ENCODE measurements around the gene NUBP1. TPM values are rescaled to one million over a fixed set of nuclear protein-coding genes. Genes with fewer than 3 reads are reported as not detected.

NUBP1 gene
- total RNA-seq, 1 donor from 2014 or later = 18.4 TPM

GRCh38 chr16:10708969-10709368 lies 34.7 kb upstream of the NUBP1 start:
- Mint-ChIP-seq H3K4me3 (ENCODE audit: unreplicated experiment) (no peak overlapping the region), H3K27me3 (ENCODE audit: unreplicated experiment) (no peaks in the 10 kb centered on the region), H3K4me1 (ENCODE audit: unreplicated experiment) (no peaks in the 10 kb centered on the region), H3K27ac (ENCODE audit: unreplicated experiment) (no peak overlapping the region), H3K36me3 (ENCODE audit: low read depth, unreplicated experiment) (no peaks in the 10 kb centered on the region), H3K9me3 (ENCODE audit: unreplicated experiment) (no peaks in the 10 kb centered on the region)
- no peak for TF ChIP-seq CTCF (IDR thresholded peaks at IDR 0.05; ENCODE audit: unreplicated experiment)
- no peak for DNase-seq (ENCODE audit: low spot score)

- H3K4me1 Mint-ChIP-seq (ENCODE audit: unreplicated experiment) = no peaks in the 10 kb centered on the region
- no peak overlapping the region for H3K27ac Mint-ChIP-seq (ENCODE audit: unreplicated experiment)
- DNase-seq (ENCODE audit: low spot score) = no peak
- H3K36me3 Mint-ChIP-seq (ENCODE audit: low read depth, unreplicated experiment) = no peaks in the 10 kb centered on the region
- H3K27me3 Mint-ChIP-seq (ENCODE audit: unreplicated experiment) = no peaks in the 10 kb centered on the region
- H3K4me3 Mint-ChIP-seq (ENCODE audit: unreplicated experiment) = no peak overlapping the region
- H3K9me3 Mint-ChIP-seq (ENCODE audit: unreplicated experiment) = no peaks in the 10 kb centered on the region
- no peak for TF ChIP-seq CTCF (IDR thresholded peaks at IDR 0.05; ENCODE audit: unreplicated experiment)
Observed at GRCh38 chr16:10728003-10728887, 15.4 kb upstream of the NUBP1 start.

GRCh38 chr16:10729104-10730048 lies 14.3 kb upstream of the NUBP1 start:
- TF ChIP-seq CTCF (IDR thresholded peaks at IDR 0.05; ENCODE audit: unreplicated experiment) = no peak
- no peaks in the 10 kb centered on the region for H3K36me3 Mint-ChIP-seq (ENCODE audit: low read depth, unreplicated experiment)
- no peaks in the 10 kb centered on the region for H3K27me3 Mint-ChIP-seq (ENCODE audit: unreplicated experiment)
- H3K4me3 Mint-ChIP-seq (ENCODE audit: unreplicated experiment) = no peak overlapping the region
- no peak overlapping the region for H3K27ac Mint-ChIP-seq (ENCODE audit: unreplicated experiment)
- no peaks in the 10 kb centered on the region for H3K4me1 Mint-ChIP-seq (ENCODE audit: unreplicated experiment)
- DNase-seq (ENCODE audit: low spot score) = no peak
- H3K9me3 Mint-ChIP-seq (ENCODE audit: unreplicated experiment) = no peaks in the 10 kb centered on the region

- Mint-ChIP-seq H3K27ac (ENCODE audit: unreplicated experiment) (no peak overlapping the region), H3K27me3 (ENCODE audit: unreplicated experiment) (no peaks in the 10 kb centered on the region), H3K36me3 (ENCODE audit: low read depth, unreplicated experiment) (no peaks in the 10 kb centered on the region), H3K4me1 (ENCODE audit: unreplicated experiment) (no peaks in the 10 kb centered on the region), H3K4me3 (ENCODE audit: unreplicated experiment) (no peak overlapping the region), H3K9me3 (ENCODE audit: unreplicated experiment) (no peaks in the 10 kb centered on the region)
- TF ChIP-seq CTCF (IDR thresholded peaks at IDR 0.05; ENCODE audit: unreplicated experiment) = no peak
- DNase-seq (ENCODE audit: low spot score) = no peak
Observed at GRCh38 chr16:10731790-10732189, 11.9 kb upstream of the NUBP1 start.

Data from endothelial cell (in vitro differentiated cells).